Right kidney (tissue), 1 donor: ENCODE measurements around the gene ADGRV1.

Source experiments
- DNase-seq: peaks from one replicate; pipeline ENCODE4 v3.0.0-alpha.2; 2016

Gene ADGRV1

GRCh38 chr5:91119217-91119616 is 560.6 kb downstream of the ADGRV1 start:
- DNase-seq, result no peak

GRCh38 chr5:91119981-91120850 is 561.6 kb downstream of the ADGRV1 start:
- DNase-seq, result no peak

GRCh38 chr5:91121347-91121993 is 562.9 kb downstream of the ADGRV1 start:
- DNase-seq, result no peak

GRCh38 chr5:91122651-91123050 is 564.1 kb downstream of the ADGRV1 start:
- DNase-seq, result no peak

GRCh38 chr5:91123291-91123690 is 564.7 kb downstream of the ADGRV1 start:
- no peak for DNase-seq

- no peak for DNase-seq
Observed at GRCh38 chr5:91123901-91124300, 565.3 kb downstream of the ADGRV1 start.

- no peak for DNase-seq
Observed at GRCh38 chr5:91125916-91126315, 567.3 kb downstream of the ADGRV1 start.

GRCh38 chr5:91126448-91126847 is 567.9 kb downstream of the ADGRV1 start:
- no peak for DNase-seq

GRCh38 chr5:91126888-91127287 is 568.3 kb downstream of the ADGRV1 start:
- DNase-seq, result no peak

- no peak for DNase-seq
Observed at GRCh38 chr5:91127456-91128081, 569.0 kb downstream of the ADGRV1 start.

GRCh38 chr5:91128604-91129003 is 570.0 kb downstream of the ADGRV1 start:
- no peak for DNase-seq

GRCh38 chr5:91129748-91130147 is 571.2 kb downstream of the ADGRV1 start:
- DNase-seq, result no peak

- no peak for DNase-seq
Observed at GRCh38 chr5:91130759-91131158, 572.2 kb downstream of the ADGRV1 start.

GRCh38 chr5:91132550-91132949 is 574.0 kb downstream of the ADGRV1 start:
- DNase-seq, result no peak

GRCh38 chr5:91133183-91133582 is 574.6 kb downstream of the ADGRV1 start:
- no peak for DNase-seq

- no peak for DNase-seq
Observed at GRCh38 chr5:91135475-91136248, 577.1 kb downstream of the ADGRV1 start.

- no peak for DNase-seq
Observed at GRCh38 chr5:91136271-91136670, 577.7 kb downstream of the ADGRV1 start.

- DNase-seq, result no peak
Observed at GRCh38 chr5:91137647-91138046, 579.0 kb downstream of the ADGRV1 start.

GRCh38 chr5:91139572-91140200 is 581.1 kb downstream of the ADGRV1 start:
- DNase-seq, result no peak

GRCh38 chr5:91140657-91141056 is 582.1 kb downstream of the ADGRV1 start:
- no peak for DNase-seq

GRCh38 chr5:91141642-91142041 is 583.0 kb downstream of the ADGRV1 start:
- no peak for DNase-seq

GRCh38 chr5:91142386-91142785 is 583.8 kb downstream of the ADGRV1 start:
- no peak for DNase-seq
